Panc1 (cell line): ENCODE results near the gene ADGRF1. TPM values are rescaled to one million over a fixed set of nuclear protein-coding genes. Genes with fewer than 3 reads are reported as not detected.

Experiments used
- ATAC-seq: fragments of 200-7000 bp; cut with Tn5 transposase; 2 replicates; pipeline ENCODE4 v1.9.1; 2020; ENCODE audit warnings: mild to moderate bottlenecking, moderate library complexity
- BruUV-seq: library from RNA; stranded (reverse); fragments of 400-500 nt; replicated peaks from 2 replicates; lab custom pipeline; 2021; lab: Mats Ljungman, UMichigan
- CTCF ChIA-PET: fragments of 300-600 bp; sonication (Branson Sonifier 250); formaldehyde crosslinking; loops from one replicate; lab custom pipeline; 2022; ENCODE audit warnings: antibody characterized with exemption; lab: Charles Lee
- POLR2A ChIA-PET: fragments of 300-600 bp; sonication (Branson Sonifier 250); formaldehyde crosslinking; loops from one replicate; lab custom pipeline; 2022; ENCODE audit warnings: antibody characterized with exemption; lab: Charles Lee
- DNase-seq: peaks from one replicate; pipeline ENCODE4 v3.0.0-alpha.2; 2010; ENCODE audit warnings: low read depth, low spot score
- H3K27ac ChIP-seq: 2 replicates; pipeline ENCODE4 v1.5.1; 2011; ENCODE audit warnings: mild to moderate bottlenecking, low read length, inconsistent platforms
- H3K27me3 ChIP-seq: fragments of 200-500 bp; sonication (Bioruptor generic); 2 replicates; pipeline ENCODE4 v1.6.0; 2014; ENCODE audit warnings: low read length, inconsistent platforms; ENCODE audit not compliant: control insufficient read depth, insufficient read depth
- H3K36me3 ChIP-seq: fragments of 200-500 bp; sonication (Bioruptor generic); 2 replicates; pipeline ENCODE4 v1.5.1; 2014; ENCODE audit warnings: inconsistent platforms, mild to moderate bottlenecking, low read length, moderate library complexity; ENCODE audit not compliant: control insufficient read depth, insufficient read depth
- H3K4me1 ChIP-seq: 2 replicates; pipeline ENCODE4 v1.5.1; 2011; ENCODE audit warnings: inconsistent platforms, mild to moderate bottlenecking, low read length, moderate library complexity; ENCODE audit not compliant: control insufficient read depth, insufficient read depth
- H3K4me3 ChIP-seq, 2 experiments: 2 replicates each; pipeline ENCODE4 v1.5.1; 2011 to 2012; ENCODE audit warnings: low read depth in 2 of 2, low read length in 2 of 2, mild to moderate bottlenecking in 2 of 2, inconsistent platforms in 1 of 2, moderate library complexity in 1 of 2
- H3K9me3 ChIP-seq: fragments of 200-500 bp; sonication (Bioruptor generic); 2 replicates; pipeline ENCODE4 v1.5.1; 2014; ENCODE audit warnings: low read depth, mild to moderate bottlenecking, inconsistent platforms, low read length, moderate library complexity; ENCODE audit not compliant: control insufficient read depth, insufficient read depth
- CTCF ChIP-seq: fragments of 450-650 bp; IDR thresholded peaks from 2 replicates; pipeline ENCODE4 v1.5.1; 2017; ENCODE audit warnings: mild to moderate bottlenecking
- POLR2AphosphoS5 ChIP-seq: IDR thresholded peaks from 2 replicates; pipeline ENCODE4 v1.6.1; 2012; ENCODE audit warnings: mild to moderate bottlenecking, low read depth, low read length, moderate library complexity
- REST ChIP-seq, 2 experiments: IDR thresholded peaks; 2 replicates each; pipeline ENCODE4 v1.6.1; 2011 to 2012; ENCODE audit warnings: low read depth in 2 of 2, control low read depth in 1 of 2, low read length in 1 of 2, mild to moderate bottlenecking in 1 of 2, moderate library complexity in 1 of 2; ENCODE audit not compliant: insufficient read depth in 1 of 2
- SIN3A ChIP-seq: IDR thresholded peaks from 2 replicates; pipeline ENCODE4 v1.6.1; 2012; ENCODE audit warnings: low read depth, mild to moderate bottlenecking, low read length, moderate library complexity, borderline replicate concordance; ENCODE audit not compliant: insufficient read depth
- TCF7L2 ChIP-seq: IDR thresholded peaks from 2 replicates; pipeline ENCODE4 v1.6.1; 2011; ENCODE audit warnings: mild to moderate bottlenecking, low read depth, low read length, inconsistent platforms
- in situ Hi-C: cut with HindIII; loops from 2 replicates; pipeline ENCODE4 v1.10.0; 2016; ENCODE audit warnings: low sequenced_read_pairs, low pct_unique_long_range_greater_than_20kb
- intact Hi-C: fragments of 100-400 bp; cut with micrococcal nuclease; formaldehyde crosslinking; loops from one replicate; pipeline ENCODE4 v1.10.0; 2022; ENCODE audit not compliant: unreplicated experiment
- total RNA-seq: library from RNA; stranded (reverse); gene quantifications from one replicate; pipeline ENCODE4 v1.2.1, GENCODE V29; 2021; ENCODE audit not compliant: unreplicated experiment

ADGRF1 gene
- total RNA-seq, 1 experiment from 2014 or later, result 0.95 TPM

DNA sequence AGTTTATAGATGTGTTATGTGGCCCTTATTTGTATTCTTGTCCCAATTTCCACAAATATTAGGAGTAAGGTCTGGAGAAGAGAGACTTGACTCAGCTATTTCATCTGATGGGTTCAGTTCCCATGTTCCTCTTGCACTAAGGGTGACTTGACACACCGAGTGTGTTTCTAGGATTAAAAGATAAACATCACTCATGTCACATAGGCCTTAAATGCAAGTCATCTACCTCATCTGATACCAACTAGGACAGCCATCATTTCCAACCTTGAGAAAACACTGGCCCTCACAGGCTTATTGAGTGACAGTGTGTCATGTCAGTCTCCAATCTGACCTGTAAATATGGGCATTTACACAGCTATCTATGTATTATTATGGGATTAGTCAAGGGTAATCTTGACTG lies 67.3 kb downstream of the ADGRF1 start:
- BruUV-seq, result no TSS peak
- in situ Hi-C loops, result no loop called here
- ChIA-PET POLR2A (no interaction called here), CTCF (no interaction called here)
- intact Hi-C loops, result no loop called here
- H3K36me3 ChIP-seq, result no peaks in the 10 kb centered on the region
- no peaks in the 10 kb centered on the region for H3K27me3 ChIP-seq
- ATAC-seq, result no peak
- no peaks in the 10 kb centered on the region for H3K4me1 ChIP-seq
- no peak for DNase-seq
- H3K9me3 ChIP-seq, result no peaks in the 10 kb centered on the region
- TF ChIP-seq SIN3A (no peak), TCF7L2 (no peak), REST (IDR thresholded peaks at IDR 0.05; ENCODE audit: insufficient read depth in 1 of 2, low read depth in 2 of 2, low read length in 1 of 2) (no peak), POLR2AphosphoS5 (no peak), CTCF (no peak)
- no peak overlapping the region for H3K4me3 ChIP-seq
- no peak overlapping the region for H3K27ac ChIP-seq

DNA sequence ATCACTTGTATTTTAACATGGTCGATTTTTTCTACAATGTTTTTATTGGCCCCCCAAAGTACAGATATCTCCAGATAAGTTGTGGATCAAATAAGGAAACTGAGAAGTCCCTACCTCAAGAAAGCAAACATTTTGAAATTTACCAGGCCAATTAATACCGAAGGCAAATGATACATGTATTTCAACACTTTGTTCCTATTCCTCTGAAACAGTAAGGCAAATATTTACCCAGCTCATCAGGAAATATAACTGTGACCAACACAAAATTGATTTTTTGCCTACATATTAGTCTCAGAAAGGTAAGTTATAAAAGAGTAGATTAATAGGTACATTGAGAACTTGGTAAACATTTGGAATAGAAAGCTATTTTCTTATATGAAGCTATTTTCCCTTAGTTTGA lies 69.1 kb downstream of the ADGRF1 start:
- H3K9me3 ChIP-seq, result no peaks in the 10 kb centered on the region
- intact Hi-C loops, result no loop called here
- H3K27me3 ChIP-seq, result no peaks in the 10 kb centered on the region
- no TSS peak for BruUV-seq
- in situ Hi-C loops, result no loop called here
- TF ChIP-seq TCF7L2 (no peak), CTCF (no peak), REST (IDR thresholded peaks at IDR 0.05; ENCODE audit: insufficient read depth in 1 of 2, low read depth in 2 of 2, low read length in 1 of 2) (no peak), SIN3A (no peak), POLR2AphosphoS5 (no peak)
- DNase-seq, result no peak
- no peak overlapping the region for H3K27ac ChIP-seq
- no peak for ATAC-seq
- ChIA-PET POLR2A (no interaction called here), CTCF (no interaction called here)
- H3K36me3 ChIP-seq, result no peaks in the 10 kb centered on the region
- H3K4me1 ChIP-seq, result no peaks in the 10 kb centered on the region
- no peak overlapping the region for H3K4me3 ChIP-seq
